GM13976 (cell line): ENCODE data around the gene SMIM29.
"Not testable (repeated sequence)": the region's sequence is repeated elsewhere in the genome, so short reads cannot be mapped to it uniquely, and the experiment has no call there.

ENCODE experiments used
- DNase-seq: peaks from one replicate; pipeline ENCODE4 v3.0.0; 2012; ENCODE audit warnings: low spot score
- CTCF ChIP-seq: IDR thresholded peaks from 2 replicates; pipeline ENCODE4 v1.5.1; 2012; ENCODE audit warnings: borderline replicate concordance, mild to moderate bottlenecking; ENCODE audit not compliant: insufficient read depth; ENCODE audit errors: extremely low read depth, missing control alignments, control extremely low read depth
- in situ Hi-C: fragments of 300-500 bp; cut with MboI; formaldehyde crosslinking; loops from one replicate; pipeline ENCODE4 v1.12.0; 2022; ENCODE audit warnings: low sequenced_read_pairs, mixed read lengths, inconsistent platforms; ENCODE audit not compliant: unreplicated experiment

Gene SMIM29

GRCh38 chr6:34267746-34268145, 18.9 kb upstream of the SMIM29 start:
- TF ChIP-seq CTCF = no peak
- no peak for DNase-seq
- in situ Hi-C loops = loop anchor here (10.0 kb wide), 1 partner anchor 117 kb away; no protein-coding TSS in a partner anchor

DNA sequence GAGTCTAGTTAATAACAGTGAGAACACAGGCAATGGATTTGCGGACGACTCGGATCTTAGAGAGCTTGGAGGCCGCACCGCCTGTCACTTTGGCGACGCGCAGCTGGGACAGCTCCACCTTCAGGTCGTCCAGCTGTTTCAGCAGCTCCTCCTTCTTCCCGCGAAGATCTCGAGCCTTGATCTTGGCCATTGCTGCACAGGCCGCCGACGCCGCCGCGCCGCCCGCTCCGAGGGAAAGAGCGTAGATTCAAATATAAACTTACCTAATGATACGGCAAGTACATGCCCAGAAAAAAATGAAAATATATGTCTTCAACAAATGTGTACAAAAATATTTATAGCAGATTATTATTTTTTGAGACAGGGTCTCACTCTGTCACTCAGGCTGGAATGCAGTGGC, 14.7 kb upstream of the SMIM29 start:
- TF ChIP-seq CTCF = peak; percentile 0
- in situ Hi-C loops = loop anchor here (10.0 kb wide), 1 partner anchor 121 kb away; no protein-coding TSS in a partner anchor
- not testable (repeated sequence) for DNase-seq

DNA sequence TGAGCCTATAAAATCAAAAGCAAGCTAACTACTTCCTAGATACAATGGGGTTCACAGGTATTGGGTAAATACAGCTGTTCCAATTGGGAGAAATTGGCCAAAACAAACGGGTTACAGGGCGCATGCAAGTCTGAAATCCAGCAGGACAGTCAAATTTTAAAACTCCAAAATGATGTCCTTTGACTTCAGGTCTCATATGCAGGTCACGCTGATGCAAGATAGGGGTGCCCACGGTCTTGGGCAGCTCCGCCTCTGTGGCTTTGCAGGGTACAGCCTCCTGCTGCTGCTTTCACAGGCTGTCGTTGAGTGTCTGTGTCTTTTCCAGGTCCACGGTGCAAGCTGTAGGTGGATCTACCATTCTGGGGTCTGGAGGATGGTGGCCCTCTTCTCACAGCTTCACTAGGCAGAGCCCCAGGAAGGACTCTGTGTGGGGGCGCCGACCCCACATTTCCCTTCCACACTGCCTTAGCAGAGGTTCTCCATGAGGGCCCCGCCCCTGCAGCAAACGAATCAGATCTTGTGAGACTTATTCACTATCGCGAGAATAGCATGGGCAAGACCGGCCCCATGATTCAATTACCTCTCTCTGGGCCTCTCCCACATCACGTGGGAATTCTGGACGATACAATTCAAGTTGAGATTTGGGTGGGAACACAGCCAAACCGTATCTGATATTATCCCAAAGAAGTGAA, 11.9 kb upstream of the SMIM29 start:
- in situ Hi-C loops = loop anchor here (10.0 kb wide), 1 partner anchor 124 kb away; no protein-coding TSS in a partner anchor
- no peak for TF ChIP-seq CTCF
- no peak for DNase-seq

- in situ Hi-C loops = loop anchor here (10.0 kb wide), 1 partner anchor 125 kb away; no protein-coding TSS in a partner anchor
- TF ChIP-seq CTCF = no peak
- DNase-seq = no peak
Observed at GRCh38 chr6:34259529-34260069, 10.8 kb upstream of the SMIM29 start.

DNA sequence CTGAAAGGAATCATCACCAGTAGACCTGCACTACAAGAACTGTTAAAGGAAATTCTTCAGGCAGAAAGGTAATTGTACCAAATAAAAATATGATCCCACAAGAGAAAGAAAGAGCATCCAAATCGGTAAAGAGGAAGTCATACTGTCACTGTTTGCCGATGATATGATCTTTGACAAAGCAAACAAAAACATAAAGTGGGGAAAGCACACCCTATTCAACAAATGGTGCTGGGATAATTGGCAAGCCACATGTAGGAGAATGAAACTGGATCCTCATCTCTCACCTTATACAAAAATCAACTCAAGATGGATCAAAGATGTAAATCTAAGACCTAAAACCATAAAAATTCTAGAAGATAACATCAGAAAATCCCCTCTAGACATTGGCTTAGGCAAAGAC, 3.6 kb upstream of the SMIM29 start:
- not testable (repeated sequence) for DNase-seq

DNA sequence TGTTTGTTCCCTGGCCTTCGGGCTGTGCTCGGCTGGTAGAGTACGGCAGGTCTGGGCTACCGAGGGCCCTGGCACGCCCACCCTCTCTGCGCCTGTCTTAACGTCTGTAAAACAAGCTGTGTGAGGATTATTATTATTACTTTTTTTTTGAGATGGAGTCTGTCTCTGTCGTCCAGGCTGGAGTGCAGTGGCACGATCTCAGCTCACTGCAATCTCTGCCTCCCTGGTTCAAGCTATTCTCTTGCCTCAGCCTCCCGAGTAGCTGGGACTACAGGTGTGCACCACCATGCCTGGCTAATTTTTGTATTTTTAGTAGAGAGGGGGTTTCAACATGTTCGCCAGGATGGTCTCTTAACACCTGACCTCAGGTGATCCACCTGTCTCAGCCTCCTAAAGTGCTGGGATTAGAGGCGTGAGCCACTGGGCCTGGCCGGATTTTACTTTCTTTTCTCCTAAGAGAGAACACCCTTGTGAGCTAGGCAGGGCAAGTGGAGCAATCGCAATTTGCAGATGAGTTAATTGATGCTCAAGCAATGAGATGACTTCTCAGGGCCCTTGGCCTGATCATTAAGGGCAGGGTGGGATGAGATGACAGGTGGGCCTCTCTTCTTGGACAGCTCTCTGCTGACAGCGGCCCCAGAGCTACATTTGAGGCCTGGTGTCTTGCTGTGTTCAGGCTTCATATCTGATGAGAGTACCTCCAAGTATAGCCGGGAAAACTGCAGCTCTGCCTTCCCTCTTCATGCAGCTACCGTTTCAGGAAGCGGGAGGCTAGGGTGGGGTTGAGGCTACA, 859 bp upstream of the SMIM29 start:
- TF ChIP-seq CTCF = no peak
- DNase-seq = no peak

More for the DNA sequence above, 3.6 kb upstream of the SMIM29 start:
- in situ Hi-C loops = not testable (repeated sequence)

DNA sequence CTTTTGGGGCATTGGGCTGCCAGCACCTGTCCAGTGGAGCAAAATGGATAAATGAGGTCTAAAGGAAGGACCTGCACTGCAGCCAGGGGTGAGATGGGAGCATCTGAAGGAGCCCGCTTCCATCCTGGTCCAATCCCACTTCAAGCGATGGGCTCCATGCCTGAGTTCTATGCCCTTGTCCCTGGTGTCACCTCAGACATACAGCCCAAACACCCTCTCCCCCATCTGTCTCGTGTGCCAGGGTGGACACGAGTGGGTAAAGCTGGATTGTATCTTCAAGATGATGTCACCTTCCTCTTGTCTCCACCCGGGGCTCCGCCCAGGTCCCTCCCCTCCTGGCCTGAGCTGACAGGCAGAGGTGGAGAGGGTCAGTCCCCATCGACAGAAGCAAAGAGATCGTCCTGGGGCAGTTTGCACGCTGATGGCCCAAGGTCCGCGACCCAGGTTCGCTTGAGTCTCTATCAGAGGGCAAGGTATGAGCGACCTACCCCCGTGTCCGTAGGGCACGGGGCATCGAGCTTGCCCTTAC, 544 bp downstream of the SMIM29 start:
- in situ Hi-C loops = loop anchor here (10.0 kb wide), 2 partner anchors 53 to 167 kb away; no protein-coding TSS in a partner anchor
- DNase-seq = peak; percentile 71
- no peak for TF ChIP-seq CTCF

More for the DNA sequence above, 859 bp upstream of the SMIM29 start:
- in situ Hi-C loops = loop anchor here (10.0 kb wide), 2 partner anchors 55 to 165 kb away; no protein-coding TSS in a partner anchor
